Measurements from ENCODE around the gene AK8.

AK8 gene

DNA sequence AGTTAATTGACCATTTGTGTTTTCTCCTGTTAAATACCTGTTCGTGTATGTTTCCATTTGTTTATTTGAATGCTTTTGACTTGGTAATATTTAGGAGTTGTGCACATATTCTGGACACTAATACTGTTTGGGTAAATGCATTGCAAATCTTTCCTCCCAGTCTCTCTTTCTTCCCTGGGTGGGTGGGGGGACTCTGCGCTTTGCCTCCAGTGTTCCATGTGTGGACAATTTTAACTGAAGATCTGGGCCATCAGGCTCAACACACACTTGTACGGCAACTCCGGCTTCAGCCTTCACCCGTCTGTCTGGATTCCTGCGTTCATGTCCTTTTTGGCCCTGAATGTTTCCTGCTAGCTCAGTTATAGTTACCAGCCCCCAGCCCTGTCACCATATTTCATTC lies 167.8 kb downstream of the AK8 start:
- no peak for DNase-seq

DNA sequence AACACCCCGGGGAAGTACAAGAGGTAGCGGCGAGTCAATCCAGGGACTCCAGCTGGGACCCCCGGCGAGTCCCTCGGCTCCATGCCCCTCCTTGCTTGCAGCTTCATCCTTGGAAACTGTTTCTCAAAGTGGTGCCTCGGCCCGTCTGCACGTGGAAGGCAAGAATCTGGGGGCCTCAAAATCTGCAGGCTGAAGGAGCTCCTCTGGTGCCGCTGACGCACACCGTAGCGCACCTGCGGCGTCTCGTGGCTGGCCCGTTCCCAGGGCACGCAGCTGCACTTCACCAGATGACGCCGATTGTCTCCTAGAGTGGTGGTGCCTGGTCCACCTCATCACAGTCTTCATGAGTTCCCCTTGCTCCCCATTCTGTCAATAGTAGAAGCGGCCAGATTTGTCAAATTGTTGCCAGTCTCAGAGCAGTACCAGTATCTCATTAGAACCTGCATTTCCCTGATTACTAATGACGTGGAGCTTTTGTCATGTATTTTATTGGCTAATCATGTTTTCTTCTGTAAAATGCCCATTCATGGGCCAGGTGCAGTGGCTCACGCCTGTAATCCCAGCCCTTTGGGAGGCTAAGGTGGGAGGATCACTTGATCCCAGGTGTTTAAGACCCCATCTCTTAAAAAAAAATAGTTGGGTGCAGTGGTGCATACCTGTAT lies 169.2 kb downstream of the AK8 start:
- DNase-seq = no peak

DNA sequence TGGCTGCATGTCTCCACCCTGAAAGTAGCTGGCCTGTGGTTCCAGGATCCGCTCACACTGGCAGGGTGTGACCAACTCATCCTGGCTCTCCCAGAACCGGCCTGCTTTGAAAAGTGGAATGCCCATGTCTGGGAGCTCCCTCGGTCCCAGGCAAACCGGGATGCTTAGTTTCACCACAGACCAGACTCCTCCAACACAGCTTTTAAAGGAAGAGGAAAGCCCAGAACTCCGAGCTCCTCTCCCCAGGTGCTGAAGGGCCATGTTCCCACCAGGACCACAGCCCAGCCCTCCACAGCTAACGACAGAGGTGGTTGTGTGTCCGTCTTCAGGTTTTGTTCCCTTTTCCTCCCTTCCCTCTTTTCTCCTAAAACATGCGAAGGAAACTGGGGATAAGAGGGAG lies 169.8 kb downstream of the AK8 start:
- no peak for DNase-seq

DNA sequence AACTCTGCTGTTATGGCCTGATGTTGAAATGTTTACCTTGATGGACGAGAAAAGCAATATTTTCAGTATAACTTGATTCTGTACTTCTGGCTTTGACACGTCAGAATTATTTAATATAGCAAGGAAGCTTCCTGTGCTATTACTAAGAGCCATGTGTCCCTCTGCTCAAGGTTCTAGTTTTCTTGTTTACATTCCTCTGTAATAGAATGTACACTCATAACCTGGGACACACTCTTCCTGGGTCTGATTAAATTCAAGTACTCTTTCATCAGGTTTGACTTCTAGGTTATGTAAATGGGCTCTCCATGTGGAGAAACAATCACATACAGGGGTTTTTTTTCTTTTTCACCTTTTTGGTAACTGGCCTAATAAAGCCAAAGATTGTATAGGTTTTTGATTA lies 174.7 kb downstream of the AK8 start:
- DNase-seq = no peak

DNA sequence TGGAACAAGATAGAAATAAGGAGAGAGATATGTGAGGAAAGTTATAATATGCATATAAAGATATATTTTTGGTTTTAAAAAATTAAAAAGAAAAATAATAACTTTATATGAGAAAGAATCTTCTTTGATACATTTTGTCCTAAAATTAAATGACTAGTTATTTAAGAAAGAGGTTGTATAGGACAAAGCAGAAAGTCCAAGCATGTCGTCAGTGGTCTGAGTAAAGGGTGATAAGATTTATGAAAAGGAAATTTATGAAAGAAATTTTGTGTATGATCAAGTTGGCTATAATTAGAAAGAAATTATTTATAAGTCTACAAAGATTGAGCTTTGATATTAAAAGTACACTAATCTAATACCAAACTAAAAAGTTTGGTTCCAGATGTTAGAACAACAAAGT lies 175.8 kb downstream of the AK8 start:
- DNase-seq = no peak

DNA sequence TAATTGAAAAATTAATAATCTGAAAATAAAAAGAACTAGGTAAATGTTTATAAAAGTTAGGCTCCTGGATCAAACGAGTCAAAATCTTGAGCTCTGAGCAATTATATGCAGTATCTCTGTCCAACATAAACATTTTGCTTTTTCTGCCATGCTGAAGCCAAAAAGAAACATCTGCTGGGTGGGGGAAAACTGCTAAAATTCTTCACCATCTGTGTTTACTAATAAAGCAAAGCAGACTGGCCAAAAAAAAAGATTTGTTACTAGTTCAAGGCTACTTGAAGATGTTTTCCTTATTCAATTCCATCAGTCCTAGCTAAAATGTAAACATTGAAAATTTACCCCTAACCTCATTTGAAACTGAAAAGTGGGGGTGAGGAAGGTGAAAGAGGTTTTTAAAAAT lies 178.1 kb downstream of the AK8 start:
- no peak for DNase-seq

DNA sequence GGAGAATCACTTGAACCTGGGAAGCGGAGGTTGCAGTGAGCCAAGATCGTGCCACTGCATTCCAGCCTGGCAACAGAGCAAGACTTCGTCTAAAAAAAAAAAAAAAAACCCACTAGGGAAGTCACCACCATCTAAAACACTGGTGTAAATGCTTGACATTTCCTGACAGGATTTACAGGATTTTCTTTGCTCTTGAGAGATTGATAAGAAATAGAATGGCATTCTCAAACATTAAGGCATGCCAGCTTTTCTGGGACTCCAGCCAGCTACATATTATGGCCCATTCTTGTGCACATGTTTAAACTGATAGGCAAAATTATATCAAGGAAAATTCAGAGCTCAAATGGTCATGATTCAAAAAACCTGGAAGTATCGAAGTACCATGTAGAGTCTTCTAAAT lies 179.1 kb downstream of the AK8 start:
- no peak for DNase-seq

DNA sequence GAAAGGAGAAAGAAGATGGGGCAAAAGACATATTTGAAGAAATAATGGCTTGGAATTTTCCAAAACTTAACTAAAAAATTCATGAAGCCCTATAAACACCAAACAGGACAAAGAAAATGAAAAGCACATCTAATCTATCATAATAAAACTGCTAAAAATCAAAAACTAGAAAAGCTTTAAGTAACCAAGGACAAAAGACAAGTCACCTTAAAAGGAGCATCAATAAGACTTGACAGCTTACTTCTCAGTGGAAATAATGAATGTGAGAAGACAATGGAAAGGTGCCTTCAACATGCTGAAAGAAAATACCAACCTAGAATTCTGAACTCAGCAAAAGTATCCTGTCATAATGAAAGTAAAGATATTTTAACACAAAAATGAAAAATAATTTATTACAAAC lies 180.9 kb downstream of the AK8 start:
- no peak for DNase-seq

DNA sequence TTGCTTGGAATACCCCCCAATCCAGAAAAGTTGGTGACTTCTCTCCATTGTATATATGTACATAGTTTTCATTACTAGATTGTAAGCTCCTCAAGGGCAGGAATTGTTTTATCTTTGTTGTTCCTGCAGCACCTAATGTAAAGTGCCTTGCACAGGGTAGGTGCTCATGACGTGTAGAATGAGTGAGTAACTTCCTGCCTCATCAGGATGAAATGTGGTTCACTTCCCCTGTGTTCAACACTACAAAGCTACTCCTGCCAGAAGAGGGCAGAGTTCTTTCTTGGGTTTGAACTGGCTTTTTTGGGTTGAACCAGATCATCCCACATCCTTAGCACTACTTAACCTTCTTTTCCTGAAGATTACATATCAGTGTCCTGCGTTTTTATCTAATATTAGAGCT lies 183.9 kb downstream of the AK8 start:
- no peak for DNase-seq

DNA sequence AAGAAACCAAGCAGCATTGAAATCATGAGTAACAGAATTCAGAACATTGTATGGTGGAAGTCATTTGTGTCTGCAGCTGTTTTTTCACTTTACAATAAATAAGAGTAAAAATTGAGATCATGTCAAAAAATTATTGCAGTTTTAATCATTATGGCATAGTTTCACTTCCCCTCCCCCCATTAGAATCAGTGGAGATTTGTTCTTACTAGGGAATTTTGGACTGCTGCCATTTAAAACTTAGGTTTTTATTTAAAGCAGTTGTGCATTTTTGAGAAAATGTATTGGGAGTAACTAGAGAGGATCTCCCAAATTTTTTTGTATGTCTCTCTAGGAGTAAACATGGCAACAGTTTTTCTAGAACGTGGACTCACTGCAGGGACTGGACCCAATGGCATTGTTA lies 187.4 kb downstream of the AK8 start:
- DNase-seq = no peak

DNA sequence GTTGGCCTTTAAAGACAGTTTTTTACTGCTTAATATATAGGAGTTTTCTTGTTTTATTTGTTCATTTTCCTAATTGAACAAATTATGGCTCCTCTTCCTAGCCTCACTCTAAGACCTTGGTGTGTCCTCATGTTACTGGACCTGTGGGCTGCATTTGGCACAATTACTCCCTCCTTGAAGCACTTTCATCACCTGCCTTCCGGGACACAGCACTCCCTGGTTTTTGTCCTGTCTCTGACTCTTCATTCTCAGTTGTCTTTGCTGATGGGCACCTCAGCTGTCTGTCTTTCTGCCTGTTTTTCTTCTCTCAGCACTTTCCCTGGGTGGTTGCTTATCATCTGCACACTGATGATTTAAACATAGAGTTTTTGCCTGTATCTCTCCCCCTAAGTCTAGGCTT lies 194.2 kb downstream of the AK8 start:
- DNase-seq = no peak

DNA sequence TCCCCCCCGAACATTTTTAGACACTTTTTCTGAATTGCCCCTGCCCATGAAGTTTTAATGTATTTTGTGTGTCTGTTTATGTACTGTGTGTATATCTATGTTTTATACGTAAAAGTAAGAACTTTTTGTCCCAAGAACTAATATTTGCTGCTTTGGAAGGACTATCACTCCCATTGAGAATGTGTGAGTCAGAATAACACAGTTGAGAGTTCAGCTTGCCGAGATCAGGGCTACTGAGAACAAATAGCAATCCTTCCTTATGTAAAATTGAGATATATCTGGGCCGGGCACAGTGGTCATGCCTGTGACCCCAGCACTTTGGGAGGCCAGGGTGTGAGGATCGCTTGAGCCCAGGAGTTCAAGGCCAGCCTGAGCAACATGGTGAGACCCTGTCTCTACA lies 196.5 kb downstream of the AK8 start:
- DNase-seq = no peak

DNA sequence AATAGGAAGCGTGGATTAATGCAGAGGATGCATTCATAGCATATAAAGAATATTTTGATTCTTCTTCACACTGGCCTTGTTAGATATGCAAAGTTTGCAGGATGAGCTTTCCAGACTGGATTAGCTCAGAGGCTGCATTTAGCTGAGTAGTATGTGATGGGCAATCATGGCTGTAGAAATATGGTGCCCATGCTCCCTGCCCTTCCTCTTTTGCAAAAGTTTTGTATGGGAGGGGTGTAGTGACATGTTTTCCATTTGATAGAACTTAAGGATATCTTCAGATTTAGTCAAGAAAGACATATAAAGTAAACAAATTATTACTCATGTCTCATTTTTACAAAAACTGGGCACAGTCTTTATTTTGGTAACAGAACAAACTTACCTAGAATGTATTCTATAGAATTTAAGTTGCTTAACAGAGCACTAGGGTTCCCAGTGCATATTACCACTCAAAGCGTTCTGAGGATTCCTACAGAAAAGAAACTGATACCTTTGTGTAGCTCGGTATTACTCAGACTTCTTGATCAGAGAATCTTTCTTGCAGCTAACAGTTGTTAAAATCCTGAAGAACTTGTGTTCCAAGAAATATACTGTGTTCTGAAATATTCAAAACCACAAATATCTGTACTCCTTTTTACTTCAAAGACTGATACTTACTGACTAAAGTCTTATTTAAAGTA lies 198.0 kb downstream of the AK8 start:
- no peak for DNase-seq

DNA sequence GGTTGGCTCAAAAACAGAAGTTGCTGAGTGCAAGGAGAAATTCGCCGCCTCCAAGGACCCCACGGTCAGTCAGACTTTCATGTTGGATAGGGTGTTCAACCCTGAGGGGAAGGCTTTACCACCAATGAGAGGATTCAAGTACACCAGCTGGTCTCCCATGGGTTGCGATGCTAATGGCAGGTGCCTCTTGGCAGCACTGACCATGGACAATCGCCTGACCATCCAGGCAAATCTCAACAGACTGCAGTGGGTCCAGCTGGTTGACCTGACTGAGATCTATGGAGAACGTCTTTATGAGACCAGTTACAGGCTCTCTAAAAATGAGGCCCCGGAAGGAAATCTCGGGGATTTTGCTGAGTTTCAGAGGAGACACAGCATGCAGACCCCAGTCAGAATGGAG lies 200.1 kb downstream of the AK8 start:
- DNase-seq = no peak

All from stimulated activated naive CD4-positive, alpha-beta T cell treated with Interleukin-2 at 50 U/mL for 16 hours (primary cell).